HL-60 (cell line): Measurements from ENCODE around the gene PRTN3.

Source experiments
- POLR2AphosphoS5 ChIP-seq: IDR thresholded peaks from 2 replicates; pipeline ENCODE4 v1.6.1; 2012; ENCODE audit warnings: low read depth
- TF ChIP-seq, protein P1 (sequence below): IDR thresholded peaks from one replicate; pipeline ENCODE4 v1.5.1; 2011; ENCODE audit warnings: low read length, control low read depth, inconsistent platforms; ENCODE audit not compliant: insufficient read depth

DNA sequence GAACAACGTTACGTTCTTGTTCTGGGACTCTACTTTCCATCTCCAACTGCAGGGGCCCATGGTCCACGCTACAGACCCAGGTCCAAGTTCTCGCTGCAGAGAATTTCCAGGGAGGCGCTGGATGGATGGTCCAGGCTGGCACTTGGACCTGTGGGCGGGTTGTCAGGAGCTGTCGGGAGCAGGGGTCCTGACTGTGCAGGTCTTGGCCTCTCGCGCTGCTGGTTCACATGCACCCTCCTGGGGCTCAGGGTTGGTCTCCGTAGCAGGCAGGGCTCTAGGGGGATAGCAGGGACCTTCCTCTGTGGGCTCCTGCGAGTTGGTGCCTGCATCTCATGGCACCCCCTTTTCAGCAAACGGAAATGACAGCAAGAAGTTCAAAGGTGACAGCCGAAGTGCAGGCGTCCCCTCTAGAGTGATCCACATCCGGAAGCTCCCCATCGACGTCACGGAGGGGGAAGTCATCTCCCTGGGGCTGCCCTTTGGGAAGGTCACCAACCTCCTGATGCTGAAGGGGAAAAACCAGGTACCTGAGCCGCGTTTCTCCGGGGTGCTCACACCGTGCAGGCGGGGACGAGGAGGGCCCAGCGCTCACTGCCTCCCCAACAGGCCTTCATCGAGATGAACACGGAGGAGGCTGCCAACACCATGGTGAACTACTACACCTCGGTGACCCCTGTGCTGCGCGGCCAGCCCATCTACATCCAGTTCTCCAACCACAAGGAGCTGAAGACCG lies 36.9 kb upstream of the PRTN3 start:
- TF ChIP-seq POLR2AphosphoS5: no peak
- TF ChIP-seq, protein P1, sequence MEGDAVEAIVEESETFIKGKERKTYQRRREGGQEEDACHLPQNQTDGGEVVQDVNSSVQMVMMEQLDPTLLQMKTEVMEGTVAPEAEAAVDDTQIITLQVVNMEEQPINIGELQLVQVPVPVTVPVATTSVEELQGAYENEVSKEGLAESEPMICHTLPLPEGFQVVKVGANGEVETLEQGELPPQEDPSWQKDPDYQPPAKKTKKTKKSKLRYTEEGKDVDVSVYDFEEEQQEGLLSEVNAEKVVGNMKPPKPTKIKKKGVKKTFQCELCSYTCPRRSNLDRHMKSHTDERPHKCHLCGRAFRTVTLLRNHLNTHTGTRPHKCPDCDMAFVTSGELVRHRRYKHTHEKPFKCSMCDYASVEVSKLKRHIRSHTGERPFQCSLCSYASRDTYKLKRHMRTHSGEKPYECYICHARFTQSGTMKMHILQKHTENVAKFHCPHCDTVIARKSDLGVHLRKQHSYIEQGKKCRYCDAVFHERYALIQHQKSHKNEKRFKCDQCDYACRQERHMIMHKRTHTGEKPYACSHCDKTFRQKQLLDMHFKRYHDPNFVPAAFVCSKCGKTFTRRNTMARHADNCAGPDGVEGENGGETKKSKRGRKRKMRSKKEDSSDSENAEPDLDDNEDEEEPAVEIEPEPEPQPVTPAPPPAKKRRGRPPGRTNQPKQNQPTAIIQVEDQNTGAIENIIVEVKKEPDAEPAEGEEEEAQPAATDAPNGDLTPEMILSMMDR: no peak
